NT2/D1 (cell line): ENCODE results near the gene ALLC.

ENCODE experiments used
- SUZ12 ChIP-seq: IDR thresholded peaks from 2 replicates; pipeline ENCODE4 v1.6.1; 2011; ENCODE audit not compliant: insufficient read length, insufficient read depth; ENCODE audit errors: extremely low read depth
- YY1 ChIP-seq: IDR thresholded peaks from 2 replicates; pipeline ENCODE4 v1.6.1; 2011; ENCODE audit not compliant: insufficient read length, insufficient read depth
- ZNF274 ChIP-seq: IDR thresholded peaks from 2 replicates; pipeline ENCODE4 v1.6.1; 2011; ENCODE audit warnings: mild to moderate bottlenecking, low read depth, low read length

- TF ChIP-seq SUZ12 (no peak), ZNF274 (no peak), YY1 (no peak)
Measured at GRCh38 chr2:3657881-3658280, at the start of gene ALLC.
